K562 (cell line): ENCODE data around the gene GPRIN2. TPM values are rescaled to one million over a fixed set of nuclear protein-coding genes. Genes with fewer than 3 reads are reported as not detected.

Experiments used
- BCOR ChIP-seq: fragments of 450-650 bp; IDR thresholded peaks from 2 replicates; pipeline ENCODE4 v1.6.1; 2016
- NUFIP1 ChIP-seq: fragments of 450-650 bp; IDR thresholded peaks from 2 replicates; pipeline ENCODE4 v1.6.1; 2018; ENCODE audit not compliant: partially characterized antibody
- ZNF318 ChIP-seq, 2 experiments: fragments of 450-650 bp; IDR thresholded peaks; 2 replicates each; pipeline ENCODE4 v1.6.1; 2016; ENCODE audit warnings: mild to moderate bottlenecking in 2 of 2, borderline replicate concordance in 1 of 2, low read depth in 1 of 2, moderate library complexity in 1 of 2
- polyA plus RNA-seq, 8 experiments: library from polyadenylated mRNA; depleted of rRNA in 4 of 8; stranded (reverse) in 5 of 8; unstranded in 3 of 8; fragments of >200 nt; fragmentation: Nextera tagmentation in 2 of 8; fragmentation: Illumina TruSeq in 1 of 8; extraction: Ambion mirVana in 2 of 8; extraction: Trizol in 1 of 8; gene quantifications; 2 replicates each; pipeline versions ENCODE4 v1.2.1 to v1.2.3, GENCODE V29; 2011 to 2014; ENCODE audit warnings: inconsistent platforms in 1 of 8, missing spikeins in 1 of 8
- total RNA-seq, 7 experiments: library from RNA; depleted of rRNA in 6 of 7; stranded (reverse); fragments of >200 nt in 6 of 7; fragmentation: Illumina TruSeq in 2 of 7; extraction: Trizol in 2 of 7; gene quantifications; 2 replicates each; pipeline versions ENCODE4 v1.2.1 to v1.2.3, GENCODE V29; 2011 to 2021; ENCODE audit warnings: low replicate concordance in 1 of 7

The GPRIN2 gene
- total and polyA plus RNA-seq, 9 of the 15 experiments (the other 6 are each of a cell fraction or from before 2014, with no cell fraction given) = not detected

GRCh38 chr10:46555366-46555712 lies 1.1 kb downstream of the GPRIN2 start (continued):
- TF ChIP-seq ZNF318 (IDR thresholded peaks at IDR 0.05; ENCODE audit: borderline replicate concordance in 1 of 2, low read depth in 1 of 2) (no peak), NUFIP1 (no peak), BCOR (no peak)
